GM18870 (cell line): ENCODE results near the gene UBASH3A.

Experiments used
- ATAC-seq: cut with Tn5 transposase; IDR thresholded peaks from one replicate; pipeline ENCODE4 v1.9.1; 2021; ENCODE audit warnings: moderate library complexity; ENCODE audit not compliant: unreplicated experiment

Gene UBASH3A

DNA sequence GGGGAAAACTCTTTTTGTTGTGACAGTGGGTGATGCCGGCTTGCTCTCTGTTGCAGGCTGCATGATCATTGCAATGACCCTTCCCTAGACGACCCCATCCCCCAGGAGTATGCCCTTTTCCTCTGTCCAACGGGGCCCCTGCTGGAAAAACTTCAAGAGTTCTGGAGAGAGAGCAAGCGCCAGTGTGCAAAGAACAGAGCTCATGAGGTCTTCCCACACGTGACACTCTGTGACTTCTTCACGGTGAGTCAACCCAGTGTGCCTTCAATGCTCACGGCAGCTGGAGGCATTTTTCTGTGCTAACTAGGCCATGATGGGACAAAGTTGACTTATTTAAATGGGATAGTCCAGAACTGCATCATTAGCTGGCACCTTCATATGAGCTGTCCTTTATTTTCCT lies 5.7 kb downstream of the UBASH3A start:
- ATAC-seq, result no peak

DNA sequence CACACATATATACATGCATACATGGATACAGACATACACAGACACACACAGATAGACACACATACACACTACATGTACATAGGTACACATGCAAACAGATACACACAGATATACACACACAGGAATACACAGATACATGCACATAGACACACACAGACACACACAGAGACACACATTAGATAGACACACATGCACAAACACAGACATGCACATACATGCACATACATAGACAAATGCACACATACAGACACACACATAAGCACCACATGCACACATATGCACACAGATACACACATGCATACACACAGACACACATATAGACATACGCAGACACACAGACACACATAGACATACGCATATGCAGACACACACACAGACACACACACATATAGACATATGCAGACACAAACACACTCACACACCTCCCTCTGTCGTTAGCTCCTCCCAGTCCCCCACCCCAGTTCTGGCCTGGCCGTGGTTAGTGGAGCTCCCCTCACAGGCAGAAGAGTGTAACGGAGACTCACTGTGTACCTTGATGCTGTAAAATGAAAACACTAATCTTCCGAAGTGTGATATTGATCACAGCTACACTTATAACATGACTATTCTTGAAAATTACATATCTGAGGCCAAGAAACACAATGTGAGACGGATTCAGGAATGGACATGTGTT lies 7.6 kb downstream of the UBASH3A start:
- ATAC-seq, result no peak

DNA sequence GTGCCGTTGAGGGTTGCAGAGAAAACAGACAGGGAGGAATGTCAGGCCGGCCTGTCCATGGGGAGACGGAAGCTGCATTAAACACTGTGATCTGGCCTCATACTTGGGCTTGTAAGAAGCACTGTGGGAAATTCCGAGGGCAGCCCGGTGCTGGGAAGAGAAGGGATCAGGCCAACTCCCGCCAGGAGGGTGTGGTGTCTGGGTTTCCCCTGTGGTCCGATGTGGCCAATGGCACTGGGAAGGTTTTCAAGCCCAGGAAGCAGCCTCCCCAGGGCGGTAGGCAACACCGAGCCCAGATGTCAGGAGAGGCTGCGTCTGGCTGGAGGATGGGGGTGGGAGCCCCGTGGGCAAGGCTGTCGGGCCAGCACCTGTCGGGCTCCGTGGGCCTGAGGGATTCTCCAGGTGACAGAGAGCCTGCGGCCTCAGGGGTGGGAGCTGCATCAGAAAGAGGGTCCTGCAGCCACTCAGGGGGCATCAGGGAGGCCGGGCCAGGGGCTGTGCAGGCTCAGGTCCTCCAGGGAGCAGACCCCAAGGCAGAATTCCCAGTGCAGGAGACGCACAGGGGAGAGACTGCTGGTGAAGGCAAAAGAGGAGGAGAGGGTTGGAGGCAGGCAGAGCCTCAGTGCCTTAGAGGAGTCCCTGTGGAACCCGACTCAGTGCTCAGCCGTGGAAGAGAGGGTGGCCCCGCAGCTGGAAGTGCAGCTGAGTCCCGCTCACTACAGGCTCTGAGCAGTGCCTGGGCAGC lies 8.4 kb downstream of the UBASH3A start:
- no peak for ATAC-seq

DNA sequence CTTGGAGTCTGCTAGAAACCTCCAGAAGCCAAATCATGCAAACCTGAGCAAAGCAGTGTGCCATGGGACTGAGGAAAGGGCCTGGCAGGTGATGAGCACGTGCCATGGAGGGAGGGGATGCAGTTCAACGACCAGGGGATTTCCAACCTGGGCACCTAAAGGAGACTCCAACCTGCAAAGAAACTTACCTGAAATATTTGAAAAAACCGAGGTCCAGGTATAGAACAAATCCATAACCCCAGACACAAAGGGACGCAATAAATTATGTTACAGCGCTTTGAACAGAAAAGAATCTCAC lies 8.9 kb downstream of the UBASH3A start:
- no peak for ATAC-seq

DNA sequence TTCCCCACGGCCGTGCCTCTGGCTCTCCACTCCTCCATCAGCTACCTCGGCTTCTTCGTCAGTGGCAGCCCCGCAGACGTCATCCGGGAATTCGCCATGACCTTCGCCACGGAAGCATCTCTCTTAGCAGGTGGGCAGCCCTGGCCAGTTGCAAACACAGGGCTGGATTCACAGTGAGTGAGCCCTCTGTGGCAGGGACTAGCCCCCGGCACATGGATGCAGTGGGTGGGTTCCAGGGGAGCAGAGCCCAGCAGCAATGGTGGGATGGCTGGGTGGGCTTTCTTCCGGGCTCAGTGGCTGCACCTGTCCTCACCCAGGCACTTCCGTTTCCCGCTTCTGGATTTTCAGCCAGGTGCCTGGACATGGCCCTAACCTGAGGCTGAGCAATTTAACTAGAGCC lies 9.4 kb downstream of the UBASH3A start:
- ATAC-seq, result no peak

DNA sequence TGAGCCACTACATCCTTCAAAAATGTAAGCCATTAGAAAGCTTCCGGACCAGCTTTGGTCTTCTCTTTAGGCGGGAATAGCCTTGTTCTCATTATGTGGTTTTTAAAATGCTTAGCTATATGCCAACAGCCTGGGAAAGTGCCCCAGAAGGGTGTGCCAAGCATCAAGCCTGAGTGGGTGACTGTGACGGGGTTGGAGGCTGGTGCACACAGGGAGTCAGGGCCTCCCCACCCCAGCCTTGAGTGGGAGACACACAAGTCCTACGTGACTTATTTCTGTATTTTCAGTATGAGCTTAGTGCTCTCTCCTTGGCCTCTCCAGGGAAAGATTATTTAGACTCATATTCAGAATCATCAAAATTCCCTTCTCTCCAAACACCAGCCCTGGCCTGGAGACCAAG lies 9.8 kb downstream of the UBASH3A start:
- ATAC-seq, result no peak

DNA sequence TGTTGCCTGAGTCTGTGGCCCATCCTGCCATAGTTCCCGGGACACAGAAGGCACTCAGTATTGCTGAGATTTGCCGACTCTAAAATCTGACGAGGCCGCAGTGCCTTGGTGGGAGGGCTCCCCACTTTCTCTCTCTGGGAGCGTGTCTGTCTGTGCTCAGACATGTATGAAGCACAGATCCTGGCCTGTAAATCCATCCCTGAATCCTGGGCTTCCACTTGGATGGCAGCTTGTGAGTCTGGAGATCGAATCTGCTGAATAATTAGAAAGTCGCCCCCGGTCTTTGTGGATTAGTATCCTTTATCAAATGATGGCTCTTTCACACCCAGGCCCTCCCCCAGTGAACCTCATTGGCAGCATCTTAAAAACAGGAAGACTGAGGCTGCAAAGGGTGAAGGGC lies 10.4 kb downstream of the UBASH3A start:
- ATAC-seq, result no peak

DNA sequence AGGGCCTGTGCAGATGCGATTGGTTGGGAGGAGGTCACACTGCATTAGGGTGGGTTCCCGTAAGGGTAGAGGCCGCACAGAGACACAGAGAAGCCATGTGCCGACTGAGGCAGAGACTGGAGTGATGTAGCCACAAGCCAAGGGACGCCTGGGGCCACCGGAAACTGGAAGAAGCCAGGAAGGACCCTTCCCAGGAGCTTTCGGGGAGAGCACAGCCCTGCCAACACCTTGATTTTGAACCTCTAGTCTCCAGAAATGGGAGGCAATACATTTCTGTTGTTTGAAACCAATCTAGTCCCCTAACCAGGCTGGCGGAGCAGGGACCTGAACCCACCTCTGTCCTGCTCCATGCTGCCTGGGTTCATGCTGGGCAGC lies 10.8 kb downstream of the UBASH3A start:
- ATAC-seq, result no peak

DNA sequence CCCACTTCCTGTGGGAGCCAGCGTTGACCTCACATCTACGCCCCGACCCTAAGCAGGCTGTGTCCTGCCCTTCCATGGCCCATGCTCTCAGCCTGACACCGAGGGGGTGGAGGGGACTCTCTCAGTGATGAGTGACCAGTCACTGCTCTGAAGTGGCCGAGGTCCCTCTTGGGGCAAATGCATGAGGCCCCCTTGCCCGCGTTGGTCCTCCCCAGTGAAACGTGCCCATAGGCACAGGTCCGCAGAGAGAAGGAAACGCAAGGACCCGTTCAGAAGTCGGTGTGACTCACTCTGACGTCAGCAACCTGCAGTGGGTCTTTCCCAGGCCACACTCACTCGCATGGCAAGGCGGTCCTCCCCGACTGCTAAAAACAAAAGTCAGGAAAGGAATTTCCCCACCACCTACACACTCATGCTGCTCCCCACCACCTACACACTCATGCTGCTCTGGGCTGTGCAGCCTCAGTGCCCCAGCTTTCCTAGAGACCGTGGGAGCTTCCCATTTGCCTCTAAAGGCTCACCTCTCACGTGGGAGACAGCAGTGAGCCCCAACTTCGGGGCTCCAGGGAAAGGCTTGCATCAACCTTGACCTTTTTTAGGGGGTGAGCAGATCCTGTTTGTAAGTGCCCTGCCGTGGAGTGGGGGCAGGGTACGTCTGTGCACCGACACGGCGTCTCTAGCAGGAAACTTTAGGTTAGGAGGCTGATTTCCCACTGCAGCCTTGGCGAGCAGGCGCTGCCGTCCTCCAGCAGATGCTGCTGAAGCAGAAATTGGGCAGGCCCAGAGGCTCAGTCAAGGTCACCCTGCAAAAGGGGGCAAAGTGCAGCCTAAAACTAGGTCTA lies 11.4 kb downstream of the UBASH3A start:
- peak; percentile 76 for ATAC-seq

DNA sequence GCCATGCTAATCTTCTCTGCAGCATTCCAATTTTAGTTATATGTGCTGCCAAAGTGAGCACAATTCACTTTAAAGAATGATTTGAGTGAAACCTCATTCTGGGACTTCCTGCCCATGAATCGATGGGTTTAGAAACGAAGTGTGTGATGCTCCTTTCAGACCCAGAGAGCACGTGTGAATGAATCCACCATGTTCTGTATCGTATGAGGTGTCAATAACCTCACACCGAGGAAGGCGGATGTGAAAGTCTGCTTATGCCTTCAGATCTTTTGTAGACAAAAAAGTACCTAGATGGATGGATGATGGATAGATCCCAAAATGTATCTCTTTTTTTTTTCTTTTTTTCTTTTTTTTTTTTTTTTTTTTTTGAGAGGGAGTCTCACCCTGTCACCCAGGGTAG lies 13.8 kb downstream of the UBASH3A start:
- no peak for ATAC-seq

DNA sequence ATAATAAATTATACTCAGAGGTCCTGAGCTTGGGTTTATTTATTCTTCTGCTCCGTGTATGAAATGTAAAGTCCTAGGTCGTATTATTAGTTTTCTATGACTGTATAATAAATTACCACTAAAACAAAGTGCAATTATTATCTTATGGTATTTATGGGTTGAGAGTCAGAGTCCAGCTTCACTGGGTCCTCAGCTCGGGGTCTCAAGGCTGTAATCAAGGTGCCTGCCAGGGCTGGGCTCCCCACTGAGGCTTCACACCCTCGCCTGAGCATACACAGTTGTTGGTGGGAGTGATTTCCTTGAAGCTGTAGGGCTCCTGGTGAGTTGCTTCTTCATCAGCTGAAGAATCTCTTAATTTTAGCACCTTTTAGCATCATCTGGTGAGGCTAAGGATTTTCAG lies 15.2 kb downstream of the UBASH3A start:
- no peak for ATAC-seq

DNA sequence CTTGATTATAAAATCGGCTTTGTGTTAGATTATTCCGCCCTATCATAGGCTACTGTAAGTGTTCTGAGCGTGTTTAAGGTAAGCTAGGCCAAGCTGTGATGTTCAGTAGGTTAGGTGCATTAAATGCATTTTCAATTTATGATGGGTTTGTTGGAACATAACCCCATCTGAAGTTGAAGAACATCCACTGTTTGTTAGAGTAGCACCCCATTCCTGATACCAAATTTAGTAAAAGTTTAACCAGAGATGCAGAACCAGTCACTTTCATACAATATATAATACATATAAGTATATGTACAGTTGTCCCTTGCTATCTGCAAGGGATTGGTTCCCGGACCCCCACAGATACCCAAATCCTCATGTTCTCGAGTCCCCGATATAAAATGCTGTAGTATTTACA lies 16.1 kb downstream of the UBASH3A start:
- ATAC-seq, result no peak

DNA sequence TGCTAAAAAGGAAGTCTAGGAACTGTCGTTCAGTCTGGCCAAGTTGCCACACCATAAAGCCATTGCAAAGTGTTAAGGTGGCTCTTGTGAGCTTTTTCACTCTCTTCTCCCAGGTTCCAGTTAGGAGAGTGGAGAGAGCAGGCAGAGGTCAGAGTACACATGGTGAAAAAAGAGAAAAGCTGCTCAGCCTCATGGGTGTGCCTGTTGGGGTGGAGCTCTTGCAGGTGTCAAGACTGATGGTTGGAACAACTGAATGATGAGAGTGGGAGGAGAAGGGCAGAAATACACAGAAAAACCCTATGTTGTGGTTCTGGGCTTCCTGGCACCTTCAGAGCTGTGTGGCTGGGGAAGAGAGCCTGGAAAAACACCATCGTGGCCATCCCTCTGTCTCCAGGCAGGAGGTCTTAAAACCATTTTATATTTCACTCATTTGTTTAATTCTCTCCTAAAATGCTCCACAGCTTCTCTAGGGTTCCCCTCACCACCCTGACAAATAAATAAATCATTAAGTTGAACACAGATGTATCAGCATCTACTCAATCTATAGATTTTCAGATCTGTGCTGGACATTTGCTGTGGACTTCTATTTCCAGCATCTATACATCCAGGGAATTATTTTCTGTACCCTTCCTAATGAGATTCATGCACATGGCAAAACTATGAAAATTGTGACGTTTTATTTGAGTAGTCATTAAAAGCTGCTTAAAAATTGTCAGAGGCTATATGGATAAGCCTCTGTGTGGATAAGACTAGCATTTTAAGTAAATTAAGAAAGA lies 17.5 kb downstream of the UBASH3A start:
- no peak for ATAC-seq

DNA sequence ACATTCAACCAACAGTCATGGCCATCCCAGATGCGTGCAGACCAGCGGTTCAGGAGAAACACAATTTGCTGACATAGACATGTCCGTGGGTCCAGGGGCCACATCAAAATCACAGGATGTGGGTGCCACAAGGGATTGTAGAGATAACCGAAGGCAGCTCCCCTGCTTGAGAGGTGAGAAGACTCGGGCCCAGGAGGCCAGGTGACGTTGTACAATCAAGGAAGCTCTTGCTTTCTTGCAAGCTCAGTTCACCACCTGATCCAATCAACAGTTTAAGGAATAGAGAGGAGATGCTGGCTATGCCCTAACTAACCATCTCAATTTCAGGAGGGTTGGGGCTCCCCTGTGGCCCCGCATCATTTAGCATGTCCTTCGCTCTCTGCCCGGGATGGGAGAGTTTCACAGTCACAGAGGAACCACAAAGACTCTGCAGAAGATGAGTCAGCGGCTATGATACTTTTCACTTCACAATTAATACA lies 19.5 kb downstream of the UBASH3A start:
- peak; percentile 62 for ATAC-seq

DNA sequence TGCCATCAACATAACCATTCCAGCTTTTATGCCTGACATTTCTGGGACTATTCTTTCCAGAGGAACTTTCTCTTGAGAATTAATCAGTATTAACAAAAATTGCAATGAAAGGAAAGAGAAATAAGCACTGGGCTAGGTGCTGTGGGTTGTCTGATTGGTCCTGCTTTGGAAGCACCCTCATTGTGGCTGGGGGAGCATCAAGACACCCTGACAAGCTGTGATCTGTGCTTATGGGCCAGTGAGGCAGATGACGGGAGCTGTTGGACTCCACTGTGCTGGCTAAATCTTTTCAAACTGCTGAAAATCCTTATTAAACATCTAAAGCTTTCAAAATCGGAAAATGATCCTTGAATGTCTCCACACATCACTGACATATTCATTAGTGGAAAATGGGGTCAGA lies 20.0 kb downstream of the UBASH3A start:
- ATAC-seq, result no peak

DNA sequence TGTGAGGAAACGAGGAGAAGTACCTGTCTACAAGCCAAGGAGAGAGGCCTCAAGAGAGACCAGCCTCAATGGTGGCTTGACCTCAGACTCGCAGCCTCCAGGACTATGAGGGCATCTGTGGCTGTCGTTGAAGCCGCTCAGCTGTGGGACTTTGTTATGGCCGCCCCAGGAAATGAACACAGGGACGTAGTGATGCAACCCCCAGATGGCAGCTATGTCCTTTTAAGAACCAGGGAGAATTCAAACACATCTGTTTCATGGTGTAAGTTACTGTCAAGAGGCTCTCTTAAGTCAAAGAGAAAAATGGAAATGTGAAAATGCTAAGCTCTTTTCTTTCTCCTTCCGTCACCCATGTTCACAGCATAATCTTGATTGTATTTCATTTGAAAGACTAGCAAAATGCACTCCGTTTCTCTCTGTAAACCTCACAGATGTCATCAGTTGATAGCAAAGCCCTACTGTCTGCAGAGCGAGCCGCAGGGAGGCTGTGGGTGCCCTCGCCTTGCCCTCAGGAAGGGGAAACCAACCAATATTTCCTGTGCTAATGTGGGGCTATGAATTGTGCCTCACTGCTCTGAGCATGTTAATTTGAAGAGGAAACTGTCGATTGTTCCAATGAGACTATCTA lies 21.3 kb downstream of the UBASH3A start:
- ATAC-seq, result no peak

DNA sequence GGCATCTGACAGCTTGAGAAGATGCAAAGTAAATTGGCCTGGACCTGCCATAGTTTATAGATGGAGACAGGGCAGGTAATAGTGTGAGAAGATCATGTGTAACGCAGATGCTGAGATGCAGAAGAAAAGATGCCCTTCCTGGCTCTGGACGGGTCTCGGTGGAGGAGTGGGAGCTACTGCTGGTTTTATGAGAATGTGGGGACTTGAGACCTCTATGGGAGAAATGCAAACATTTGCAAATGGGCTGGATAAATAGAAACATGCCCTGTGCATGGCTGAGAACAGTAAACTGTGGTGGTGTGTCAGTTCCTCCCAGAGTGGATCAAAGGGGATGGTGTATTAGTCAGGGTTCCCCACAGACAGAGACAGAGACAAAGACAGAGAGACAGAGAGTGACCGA lies 21.9 kb downstream of the UBASH3A start:
- ATAC-seq, result no peak

DNA sequence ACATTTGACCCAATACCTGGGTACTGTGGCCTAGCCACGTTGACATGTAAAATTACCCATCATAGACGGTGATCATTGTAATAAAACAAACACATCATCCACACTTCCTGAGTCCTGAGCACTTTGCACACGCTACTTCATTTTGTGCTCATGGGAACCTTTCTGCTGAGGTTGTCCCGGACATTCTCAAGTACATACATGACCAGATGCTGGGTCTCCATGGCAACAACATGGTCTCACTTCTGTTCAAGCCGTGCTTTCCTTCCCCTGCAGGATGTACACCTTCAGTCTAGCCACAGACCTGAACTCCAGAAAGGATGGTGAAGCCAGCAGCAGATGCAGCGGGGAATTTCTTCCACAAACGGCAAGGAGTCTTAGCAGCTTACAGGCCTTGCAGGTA lies 22.7 kb downstream of the UBASH3A start:
- no peak for ATAC-seq

DNA sequence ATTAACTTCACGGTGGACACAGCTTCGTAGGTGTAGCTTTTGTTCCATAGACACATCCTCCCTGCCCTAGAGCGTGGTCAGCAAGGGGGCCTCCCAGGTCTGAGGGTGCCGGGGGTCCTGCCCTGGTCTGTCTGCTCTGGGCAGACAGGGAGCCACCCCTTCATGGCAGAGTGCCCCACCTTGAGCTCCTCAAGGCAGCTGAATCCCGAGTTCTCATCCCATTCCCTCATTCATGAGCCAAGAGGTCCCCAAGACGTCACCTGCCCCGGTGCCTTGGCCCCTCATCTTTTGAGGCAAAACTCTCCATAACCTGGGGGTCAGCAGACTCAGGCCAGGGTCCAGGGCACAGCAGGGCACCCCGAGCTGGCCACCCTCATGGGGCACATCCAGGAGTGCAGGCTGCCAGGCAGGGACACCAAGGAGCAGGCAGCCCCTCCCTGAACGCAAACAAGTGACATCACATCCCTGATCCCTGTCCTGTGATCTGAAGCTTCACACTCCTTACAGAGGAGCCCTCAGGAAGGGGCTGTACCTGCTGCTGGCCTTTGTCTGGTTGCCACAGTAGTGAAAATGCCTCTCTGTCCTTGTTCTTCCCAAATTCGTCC lies 23.3 kb downstream of the UBASH3A start:
- no peak for ATAC-seq

DNA sequence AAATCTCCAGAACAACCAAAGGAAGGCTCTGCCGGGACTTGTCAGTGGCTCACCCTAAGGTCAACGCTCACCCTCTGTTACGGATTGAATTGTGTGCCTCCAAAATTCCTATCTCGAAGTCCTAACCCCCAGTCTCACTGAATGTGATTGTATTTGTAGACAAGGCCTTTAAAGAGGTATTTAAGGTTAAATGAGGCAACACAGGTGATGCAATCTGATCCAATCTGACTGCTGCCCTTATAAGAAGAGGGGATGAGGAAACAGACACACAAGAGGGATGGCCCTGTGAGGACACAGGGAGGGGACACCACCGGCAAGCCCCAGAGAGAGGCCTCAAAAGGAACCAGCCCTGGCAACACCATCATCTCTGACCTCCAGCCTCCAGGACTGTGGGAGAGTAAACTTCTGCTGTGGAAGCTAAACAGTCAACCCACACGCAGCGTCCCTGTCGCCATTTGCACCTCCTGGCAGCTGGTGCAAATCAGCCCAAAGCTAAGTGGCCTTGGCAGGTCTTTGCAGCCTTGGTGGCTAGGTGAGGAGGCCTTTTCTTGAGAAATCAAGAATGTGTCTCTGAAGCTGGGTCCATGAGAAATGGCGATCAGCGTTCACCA lies 24.2 kb downstream of the UBASH3A start:
- ATAC-seq, result no peak
